ENCODE measurements around the gene METTL21A.

GRCh38 chr2:207673431-207673830 lies 48.2 kb upstream of the METTL21A start:
- TF ChIP-seq CTCF (IDR thresholded peaks at IDR 0.05; ENCODE audit: low read depth, low read length) (no peak), EZH2phosphoT487 (IDR thresholded peaks at IDR 0.05; ENCODE audit: low read depth) (no peak)
